PC-9 (cell line): ENCODE data around the gene COL13A1. TPM values are rescaled to one million over a fixed set of nuclear protein-coding genes. Genes with fewer than 3 reads are reported as not detected.

ENCODE experiments used
- BruUV-seq: library from RNA; stranded (reverse); fragments of 400-500 nt; replicated peaks from 2 replicates; lab custom pipeline; 2021; lab: Mats Ljungman, UMichigan
- CTCF ChIA-PET: fragments of 300-600 bp; sonication (Branson Sonifier 250); formaldehyde crosslinking; loops from one replicate; lab custom pipeline; 2022; ENCODE audit warnings: antibody characterized with exemption; lab: Charles Lee
- POLR2A ChIA-PET: fragments of 300-600 bp; sonication (Branson Sonifier 250); formaldehyde crosslinking; loops from one replicate; lab custom pipeline; 2022; ENCODE audit warnings: antibody characterized with exemption; ENCODE audit not compliant: unreplicated experiment; lab: Charles Lee
- DNase-seq, 2 experiments: peaks; one replicate each; pipeline versions ENCODE4 v3.0.0 to v3.0.0-alpha.2; 2015 to 2022; ENCODE audit warnings: mixed read lengths in 1 of 2
- H2AFZ ChIP-seq: fragments of 200-600 bp; sonication (generic); 2 replicates; pipeline ENCODE4 v1.8.1; 2017; ENCODE audit warnings: antibody characterized with exemption
- H3F3A ChIP-seq: fragments of 200-600 bp; sonication (generic); 2 replicates; pipeline ENCODE4 v1.8.1; 2017; ENCODE audit warnings: antibody characterized with exemption, mild to moderate bottlenecking, low read depth; ENCODE audit not compliant: insufficient read depth
- H3K27ac ChIP-seq: fragments of 200-600 bp; sonication (generic); 2 replicates; pipeline ENCODE4 v1.6.1; 2016; ENCODE audit warnings: mixed run types
- H3K27me3 ChIP-seq: fragments of 200-600 bp; sonication (generic); 2 replicates; pipeline ENCODE4 v1.6.1; 2016; ENCODE audit warnings: low read depth, mixed run types; ENCODE audit not compliant: insufficient read depth
- H3K36me3 ChIP-seq: fragments of 200-600 bp; sonication (generic); 2 replicates; pipeline ENCODE4 v1.6.1; 2016; ENCODE audit warnings: low read depth, mixed run types
- H3K4me1 ChIP-seq: fragments of 200-600 bp; sonication (generic); replicated peaks from 2 replicates; pipeline ENCODE4 v1.6.1; 2016; ENCODE audit warnings: mixed run types; ENCODE audit not compliant: insufficient read depth
- H3K4me2 ChIP-seq: fragments of 200-600 bp; sonication (generic); 2 replicates; pipeline ENCODE4 v1.6.1; 2017; ENCODE audit warnings: mixed run types
- H3K4me3 ChIP-seq: fragments of 200-600 bp; sonication (generic); 2 replicates; pipeline ENCODE4 v1.6.1; 2016; ENCODE audit warnings: mixed run types
- H3K79me2 ChIP-seq: fragments of 200-600 bp; sonication (generic); 2 replicates; pipeline ENCODE4 v1.6.1; 2017; ENCODE audit warnings: low read depth, mixed run types
- H3K9me2 ChIP-seq: fragments of 200-600 bp; sonication (generic); 2 replicates; pipeline ENCODE4 v1.8.1; 2017; ENCODE audit warnings: mild to moderate bottlenecking; ENCODE audit not compliant: insufficient read depth
- H3K9me3 ChIP-seq: fragments of 200-600 bp; sonication (generic); 2 replicates; pipeline ENCODE4 v1.8.1; 2016; ENCODE audit warnings: low read depth; ENCODE audit not compliant: insufficient read depth
- H4K20me1 ChIP-seq: fragments of 200-600 bp; sonication (generic); 2 replicates; pipeline ENCODE4 v1.8.1; 2017; ENCODE audit not compliant: insufficient read depth
- CTCF ChIP-seq: fragments of 200-600 bp; sonication (generic); conservative IDR thresholded peaks from 2 replicates; pipeline ENCODE4 v1.6.1; 2017; ENCODE audit warnings: mixed run types, antibody characterized with exemption, mild to moderate bottlenecking, moderate library complexity
- EZH2 ChIP-seq: fragments of 200-600 bp; sonication (generic); IDR thresholded peaks from 2 replicates; pipeline ENCODE4 v1.8.0; 2017; ENCODE audit warnings: antibody characterized with exemption, low read depth
- intact Hi-C: fragments of 100-400 bp; cut with micrococcal nuclease; formaldehyde crosslinking; loops from one replicate; pipeline ENCODE4 v1.10.0; 2022; ENCODE audit not compliant: unreplicated experiment
- total RNA-seq: library from RNA; stranded (reverse); gene quantifications from 2 replicates; pipeline ENCODE4 v1.2.3, GENCODE V29; 2021

The COL13A1 gene
- total RNA-seq, 1 experiment from 2014 or later, result 1.6 TPM

GRCh38 chr10:69867699-69868558 is 66.2 kb downstream of the COL13A1 start:
- H3K36me3 ChIP-seq, result no peaks in the 10 kb centered on the region
- H3K79me2 ChIP-seq, result no peaks in the 10 kb centered on the region
- ChIA-PET CTCF (interaction anchor here (0.6 to 1.7 kb wide), 4 partner anchors 34 to 67 kb away, joined by 3 to 7 read pairs (median 4); no protein-coding TSS in a partner anchor), POLR2A (interaction anchor here (0.6 kb wide), 1 partner anchor 519 kb away, joined by 3 read pairs; no protein-coding TSS in a partner anchor)
- TF ChIP-seq EZH2 (no peak), CTCF (no peak)
- peaks cover 74% of the 10 kb centered on the region for H3F3A ChIP-seq
- H4K20me1 ChIP-seq, result no peaks in the 10 kb centered on the region
- DNase-seq, result no peak
- H3K9me2 ChIP-seq, result no peaks in the 10 kb centered on the region
- peaks cover 98% of the 10 kb centered on the region for H3K4me1 ChIP-seq
- intact Hi-C loops, result no loop called here
- peak overlapping the region; percentile 79 for H3K27ac ChIP-seq
- peak overlapping the region; percentile 74 for H3K4me2 ChIP-seq
- H3K27me3 ChIP-seq, result no peaks in the 10 kb centered on the region
- no peak overlapping the region for H3K4me3 ChIP-seq
- no TSS peak for BruUV-seq
- H3K9me3 ChIP-seq, result no peaks in the 10 kb centered on the region
- H2AFZ ChIP-seq, result no peak overlapping the region

GRCh38 chr10:69868821-69869220 is 67.1 kb downstream of the COL13A1 start:
- no peaks in the 10 kb centered on the region for H3K36me3 ChIP-seq
- DNase-seq, result peak; percentile 47 to 70
- no peak overlapping the region for H2AFZ ChIP-seq
- H3K9me2 ChIP-seq, result no peaks in the 10 kb centered on the region
- no peak for TF ChIP-seq EZH2
- TF ChIP-seq CTCF, result no peak
- no peaks in the 10 kb centered on the region for H3K79me2 ChIP-seq
- peak overlapping the region; percentile 74 for H3K4me2 ChIP-seq
- no peaks in the 10 kb centered on the region for H4K20me1 ChIP-seq
- H3K4me3 ChIP-seq, result peak overlapping the region; percentile 30; the same call in 1 of the 2 replicates
- H3K27me3 ChIP-seq, result no peaks in the 10 kb centered on the region
- ChIA-PET POLR2A (interaction anchor here (0.6 kb wide), 1 partner anchor 520 kb away, joined by 3 read pairs; no protein-coding TSS in a partner anchor), CTCF (interaction anchor here (0.6 to 1.7 kb wide), 2 partner anchors 43 to 68 kb away, joined by 4 to 7 read pairs; no protein-coding TSS in a partner anchor)
- BruUV-seq, result no TSS peak
- H3K4me1 ChIP-seq, result peaks cover 89% of the 10 kb centered on the region
- peaks cover 65% of the 10 kb centered on the region for H3F3A ChIP-seq
- peak overlapping the region; percentile 79 for H3K27ac ChIP-seq
- intact Hi-C loops, result no loop called here
- H3K9me3 ChIP-seq, result no peaks in the 10 kb centered on the region

- Histone ChIP-seq H3K4me3 (peak overlapping the region; percentile 30; the same call in 1 of the 2 replicates), H3K36me3 (no peaks in the 10 kb centered on the region), H3K27ac (peak overlapping the region; percentile 79), H3K9me3 (no peaks in the 10 kb centered on the region), H3K4me2 (peak overlapping the region; percentile 74), H2AFZ (no peak overlapping the region), H4K20me1 (no peaks in the 10 kb centered on the region), H3K27me3 (no peaks in the 10 kb centered on the region), H3K79me2 (no peaks in the 10 kb centered on the region), H3K4me1 (peaks cover 87% of the 10 kb centered on the region), H3F3A (peaks cover 59% of the 10 kb centered on the region), H3K9me2 (no peaks in the 10 kb centered on the region)
- ChIA-PET POLR2A (interaction anchor here (0.6 kb wide), 2 partner anchors 278 to 550 kb away, joined by 4 to 9 read pairs; no protein-coding TSS in a partner anchor), CTCF (interaction anchor here (0.7 to 1.7 kb wide), 3 partner anchors 55 to 277 kb away, joined by 3 to 5 read pairs (median 4); partner anchors contain the start of gene TYSND1)
- BruUV-seq, result no TSS peak
- intact Hi-C loops, result no loop called here
- TF ChIP-seq EZH2, result no peak
- no peak for TF ChIP-seq CTCF
- peak; percentile 79 to 95 for DNase-seq
Measured at GRCh38 chr10:69869291-69869961, 67.7 kb downstream of the COL13A1 start.
